Stomach smooth muscle (tissue), 2 donors: Measurements from ENCODE around the gene HS2ST1.
"Not testable (repeated sequence)": the region's sequence is repeated elsewhere in the genome, so short reads cannot be mapped to it uniquely, and the experiment has no call there.

Experiments
- H3K27ac ChIP-seq: one replicate; pipeline ENCODE4 v1.7.0; 2013; ENCODE audit warnings: mild to moderate bottlenecking, low read length, inconsistent platforms
- H3K27me3 ChIP-seq, 2 donors: one replicate each; pipeline ENCODE4 v1.7.0; 2013; ENCODE audit warnings: low read length in 2 of 2; ENCODE audit not compliant: insufficient read depth in 2 of 2, control insufficient read depth in 1 of 2
- H3K36me3 ChIP-seq, 2 donors: one replicate each; pipeline ENCODE4 v1.7.0; 2013; ENCODE audit warnings: low read length in 2 of 2; ENCODE audit not compliant: control insufficient read depth in 2 of 2, insufficient read depth in 2 of 2
- H3K4me1 ChIP-seq: one replicate; pipeline ENCODE4 v1.7.0; 2013; ENCODE audit warnings: low read length; ENCODE audit not compliant: control insufficient read depth, insufficient read depth
- H3K4me3 ChIP-seq, 2 donors: one replicate each; pipeline ENCODE4 v1.7.0; 2013; ENCODE audit warnings: low read length in 2 of 2
- H3K9ac ChIP-seq, 2 donors: one replicate each; pipeline ENCODE4 v1.7.0; 2013; ENCODE audit warnings: low read length in 2 of 2, mild to moderate bottlenecking in 1 of 2
- H3K9me3 ChIP-seq, 2 donors: one replicate each; pipeline ENCODE4 v1.7.0; 2013; ENCODE audit warnings: low read length in 2 of 2; ENCODE audit not compliant: control insufficient read depth in 2 of 2
- donor health status: healthy.
- donor health status: Pancreatic carcinoma.

Gene HS2ST1

DNA sequence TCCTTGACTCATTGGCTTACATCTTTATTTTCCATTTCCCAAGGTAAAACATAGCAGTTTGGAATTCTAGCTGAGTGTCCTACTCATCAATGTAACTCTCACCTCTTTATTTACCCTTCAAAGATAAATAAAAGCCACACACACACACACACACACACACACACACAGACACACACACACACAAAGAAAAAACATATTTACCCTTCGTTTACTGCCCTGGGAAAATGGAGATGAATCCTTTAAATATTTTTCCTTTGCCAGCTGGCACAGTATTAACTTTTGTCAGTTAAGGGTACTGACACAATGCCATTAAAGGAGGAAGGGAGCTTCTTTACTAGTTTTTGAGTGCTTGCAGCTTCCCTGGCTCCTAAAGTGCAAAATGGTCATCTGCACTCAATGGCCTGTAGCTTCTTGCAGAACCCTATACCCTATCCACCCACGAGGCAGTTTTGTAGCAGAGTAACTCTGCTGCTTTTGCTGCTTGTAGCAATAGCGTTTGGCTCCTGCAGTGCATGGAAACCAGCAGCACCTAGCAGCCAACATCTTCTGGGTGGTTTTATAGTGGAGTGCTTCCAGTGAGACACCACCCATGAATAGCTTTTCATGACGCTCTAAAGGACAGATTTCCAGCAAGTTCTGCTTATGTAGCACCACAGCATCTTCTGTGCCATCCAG, 103.7 kb downstream of the HS2ST1 start:
- Histone ChIP-seq H3K36me3 (no peaks in the 10 kb centered on the region), H3K4me3 (no peak overlapping the region), H3K27me3 (no peaks in the 10 kb centered on the region), H3K27ac (no peak overlapping the region), H3K4me1 (no peaks in the 10 kb centered on the region), H3K9me3 (no peaks in the 10 kb centered on the region), H3K9ac (no peak overlapping the region)

DNA sequence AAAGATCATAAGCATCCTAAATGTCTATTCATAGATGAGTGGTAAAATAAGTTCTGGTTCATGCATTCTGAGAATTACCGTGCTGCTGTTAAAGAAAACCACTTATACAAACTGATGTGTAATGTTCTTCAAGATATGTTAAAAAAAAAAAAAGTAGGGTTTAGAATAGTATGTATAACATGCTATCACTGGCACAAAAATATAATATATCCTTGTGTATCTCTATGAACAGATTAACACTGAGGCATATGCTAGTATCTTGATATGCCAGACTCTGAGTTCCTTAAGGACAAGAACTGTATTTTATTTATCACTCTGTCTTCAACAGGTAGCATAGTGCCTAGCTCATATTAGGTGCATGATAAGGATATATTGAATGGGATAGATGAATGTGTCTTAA, 108.9 kb downstream of the HS2ST1 start:
- no peaks in the 10 kb centered on the region for H3K9me3 ChIP-seq
- no peak overlapping the region for H3K9ac ChIP-seq

DNA sequence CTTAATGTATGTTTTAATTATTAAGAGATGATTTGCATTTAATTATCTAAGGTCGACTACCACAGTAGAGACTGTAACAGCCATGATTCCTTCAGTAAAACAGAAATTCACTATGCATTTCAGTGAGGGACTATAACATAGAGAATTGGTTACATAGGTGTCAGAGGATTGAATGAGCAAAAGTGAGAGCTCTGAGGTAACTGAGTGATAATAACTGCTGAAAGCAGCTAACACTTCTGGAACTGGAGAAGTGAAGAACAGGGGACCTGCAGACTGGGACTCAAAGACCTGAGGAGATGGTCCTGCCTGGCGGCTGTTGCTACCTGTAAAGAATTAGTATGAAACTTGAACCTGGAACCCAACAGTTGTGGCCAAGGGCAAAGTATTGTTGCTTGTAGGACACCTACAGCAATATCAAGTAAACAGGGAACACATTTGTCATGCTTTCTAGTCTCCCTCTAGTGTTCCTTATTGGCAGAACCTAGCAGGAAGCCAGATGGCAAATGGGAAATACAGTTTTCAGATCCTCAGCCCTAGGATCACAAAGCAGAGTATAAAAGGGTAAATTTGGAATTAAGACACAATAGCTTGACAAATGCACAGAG, 110.6 kb downstream of the HS2ST1 start:
- H3K4me1 ChIP-seq: no peaks in the 10 kb centered on the region
- no peak overlapping the region for H3K27ac ChIP-seq
- H3K9me3 ChIP-seq: no peaks in the 10 kb centered on the region
- no peaks in the 10 kb centered on the region for H3K27me3 ChIP-seq
- H3K36me3 ChIP-seq: no peaks in the 10 kb centered on the region
- H3K9ac ChIP-seq: no peak overlapping the region
- H3K4me3 ChIP-seq: no peak overlapping the region

More for the DNA sequence above, 108.9 kb downstream of the HS2ST1 start:
- Histone ChIP-seq H3K4me1 (no peaks in the 10 kb centered on the region), H3K27me3 (no peaks in the 10 kb centered on the region), H3K4me3 (no peak overlapping the region), H3K27ac (no peak overlapping the region), H3K36me3 (no peaks in the 10 kb centered on the region)

DNA sequence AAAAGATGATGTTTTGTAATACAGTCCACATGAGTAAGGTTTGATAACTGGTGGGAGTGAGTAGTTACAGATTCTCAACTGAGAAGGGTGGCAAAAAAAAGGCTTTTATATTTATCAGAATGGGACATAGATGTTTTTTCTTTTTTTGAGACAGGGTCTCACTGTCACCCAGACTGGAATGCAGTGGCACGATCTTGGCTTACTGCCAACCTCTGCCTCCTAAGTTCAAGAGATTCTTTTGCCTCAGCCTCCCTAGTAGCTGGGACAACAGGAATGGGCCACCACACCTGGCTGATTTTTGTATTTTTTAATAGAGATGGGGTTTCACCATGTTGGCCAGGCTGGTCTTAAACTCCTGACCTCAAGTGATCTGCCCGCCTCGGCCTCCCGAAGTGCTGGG, 113.1 kb downstream of the HS2ST1 start:
- H3K27me3 ChIP-seq, H3K9ac ChIP-seq, H3K4me1 ChIP-seq, H3K4me3 ChIP-seq, H3K27ac ChIP-seq, H3K36me3 ChIP-seq, H3K9me3 ChIP-seq: not testable (repeated sequence)

DNA sequence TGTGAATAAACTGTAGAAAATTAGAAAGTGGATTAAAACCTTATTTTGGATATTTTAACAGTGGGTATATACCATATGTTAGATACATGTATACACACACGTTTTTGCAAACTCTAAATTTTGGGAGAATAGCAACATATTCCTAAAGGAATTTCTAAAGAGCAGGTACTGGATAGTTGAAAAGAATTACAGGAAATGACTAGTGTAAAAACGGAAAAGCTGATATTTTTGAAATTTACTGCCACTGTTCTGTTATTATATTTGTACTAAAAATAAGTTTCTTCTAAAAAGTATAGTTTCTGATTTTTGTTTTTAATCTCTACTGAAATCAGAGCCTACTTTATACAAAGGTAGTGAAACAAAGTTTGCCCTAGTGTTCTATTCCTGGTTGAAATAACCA, 114.1 kb downstream of the HS2ST1 start:
- H3K9me3 ChIP-seq: no peaks in the 10 kb centered on the region
- H3K4me3 ChIP-seq: no peak overlapping the region
- H3K27me3 ChIP-seq: no peaks in the 10 kb centered on the region
- no peaks in the 10 kb centered on the region for H3K36me3 ChIP-seq
- H3K27ac ChIP-seq: no peak overlapping the region
- H3K9ac ChIP-seq: no peak overlapping the region
- H3K4me1 ChIP-seq: no peaks in the 10 kb centered on the region

DNA sequence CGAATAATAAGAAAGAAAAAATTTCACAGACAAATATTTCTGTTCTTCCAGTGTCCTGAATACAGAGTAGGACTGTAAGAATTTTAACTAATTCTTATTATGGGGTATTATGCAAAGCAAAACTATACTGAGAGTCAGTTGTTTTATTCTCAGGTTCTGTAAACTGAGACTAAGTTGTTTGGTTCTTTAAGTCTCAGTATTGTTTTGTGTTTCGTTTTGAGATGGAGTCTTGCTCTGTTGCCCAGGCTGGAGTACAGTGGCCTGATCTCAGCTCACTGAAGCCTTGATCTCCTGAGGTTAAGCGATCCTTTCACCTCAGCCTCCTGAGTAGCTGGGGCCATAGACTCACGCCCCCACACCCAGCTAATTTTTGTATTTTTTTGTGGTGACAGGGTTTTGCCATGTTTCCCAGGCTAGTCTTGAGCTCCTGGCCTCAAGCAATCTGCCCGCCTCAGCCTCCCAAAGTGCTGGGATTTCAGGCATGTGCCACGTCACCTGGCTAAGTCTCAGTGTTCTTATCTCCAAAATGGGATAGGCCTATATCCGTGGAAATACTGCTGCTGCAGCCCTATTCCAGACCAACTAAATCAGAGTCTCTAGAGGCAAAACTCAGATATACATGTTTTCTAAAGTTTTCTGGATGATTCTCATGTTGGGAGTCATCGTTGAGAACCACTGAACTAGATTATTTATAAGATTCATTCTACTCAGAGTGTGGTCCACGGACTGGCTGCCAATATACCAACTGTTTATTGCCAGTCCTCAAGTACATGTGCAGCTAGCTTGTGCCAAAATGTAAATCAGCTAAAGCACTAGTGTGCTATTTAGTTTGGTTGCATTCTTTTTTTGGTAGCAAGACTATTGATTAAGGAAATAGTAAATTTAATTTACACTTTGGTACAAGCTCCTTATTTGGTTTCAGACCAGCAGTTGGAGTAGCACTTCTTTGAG, 116.6 kb downstream of the HS2ST1 start:
- no peaks in the 10 kb centered on the region for H3K36me3 ChIP-seq
- H3K4me1 ChIP-seq: no peaks in the 10 kb centered on the region
- no peak overlapping the region for H3K9ac ChIP-seq
- no peaks in the 10 kb centered on the region for H3K9me3 ChIP-seq
- H3K27me3 ChIP-seq: no peaks in the 10 kb centered on the region
- no peak overlapping the region for H3K4me3 ChIP-seq
- no peak overlapping the region for H3K27ac ChIP-seq

DNA sequence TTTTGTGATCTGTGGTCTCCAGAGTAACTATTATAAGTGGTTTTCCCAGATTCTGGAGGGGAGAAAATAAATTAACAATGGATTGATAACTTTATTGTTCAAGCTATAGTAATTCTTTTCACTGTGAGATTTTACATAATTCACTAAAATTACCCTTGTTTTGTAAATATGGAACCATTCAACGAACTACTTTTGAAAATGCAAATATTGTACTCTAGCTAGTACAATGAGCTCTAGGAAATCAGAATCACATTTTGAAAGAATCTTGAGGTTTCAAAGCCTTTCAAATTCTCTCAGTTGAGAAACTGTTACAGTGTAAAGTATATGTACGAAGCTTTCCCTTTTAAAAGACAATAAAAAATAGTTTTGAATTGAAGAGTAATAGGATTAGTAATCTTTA, 119.9 kb downstream of the HS2ST1 start:
- Histone ChIP-seq H3K4me3 (no peak overlapping the region), H3K36me3 (no peaks in the 10 kb centered on the region)

DNA sequence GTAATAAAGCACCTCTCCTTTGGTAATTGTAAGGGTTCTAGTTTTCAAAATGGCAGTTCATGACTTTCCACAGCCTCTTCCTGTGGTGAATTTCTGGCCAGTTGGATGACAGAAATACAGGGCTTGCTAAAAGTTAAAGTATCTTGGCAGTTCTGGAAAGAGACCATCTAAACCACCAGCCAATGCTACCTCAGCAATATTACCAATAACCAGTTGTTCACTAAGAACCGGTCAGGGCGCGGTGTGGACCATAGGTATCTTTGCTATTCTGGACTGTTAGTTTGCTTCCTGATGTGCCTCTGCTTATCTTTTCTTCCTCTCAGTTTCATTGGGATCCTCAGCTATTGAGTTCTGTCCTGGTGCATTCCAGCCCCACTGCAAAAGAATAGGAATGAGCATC, 124.7 kb downstream of the HS2ST1 start:
- H3K36me3 ChIP-seq: no peaks in the 10 kb centered on the region
- no peak overlapping the region for H3K4me3 ChIP-seq
- H3K4me1 ChIP-seq: no peaks in the 10 kb centered on the region
- H3K27me3 ChIP-seq: no peaks in the 10 kb centered on the region
- H3K9ac ChIP-seq: no peak overlapping the region
- H3K27ac ChIP-seq: no peak overlapping the region
- no peaks in the 10 kb centered on the region for H3K9me3 ChIP-seq

More for the DNA sequence above, 119.9 kb downstream of the HS2ST1 start:
- H3K9ac ChIP-seq: no peak overlapping the region
- H3K9me3 ChIP-seq: no peaks in the 10 kb centered on the region
- H3K4me1 ChIP-seq: no peaks in the 10 kb centered on the region
- H3K27ac ChIP-seq: no peak overlapping the region
- H3K27me3 ChIP-seq: no peaks in the 10 kb centered on the region

DNA sequence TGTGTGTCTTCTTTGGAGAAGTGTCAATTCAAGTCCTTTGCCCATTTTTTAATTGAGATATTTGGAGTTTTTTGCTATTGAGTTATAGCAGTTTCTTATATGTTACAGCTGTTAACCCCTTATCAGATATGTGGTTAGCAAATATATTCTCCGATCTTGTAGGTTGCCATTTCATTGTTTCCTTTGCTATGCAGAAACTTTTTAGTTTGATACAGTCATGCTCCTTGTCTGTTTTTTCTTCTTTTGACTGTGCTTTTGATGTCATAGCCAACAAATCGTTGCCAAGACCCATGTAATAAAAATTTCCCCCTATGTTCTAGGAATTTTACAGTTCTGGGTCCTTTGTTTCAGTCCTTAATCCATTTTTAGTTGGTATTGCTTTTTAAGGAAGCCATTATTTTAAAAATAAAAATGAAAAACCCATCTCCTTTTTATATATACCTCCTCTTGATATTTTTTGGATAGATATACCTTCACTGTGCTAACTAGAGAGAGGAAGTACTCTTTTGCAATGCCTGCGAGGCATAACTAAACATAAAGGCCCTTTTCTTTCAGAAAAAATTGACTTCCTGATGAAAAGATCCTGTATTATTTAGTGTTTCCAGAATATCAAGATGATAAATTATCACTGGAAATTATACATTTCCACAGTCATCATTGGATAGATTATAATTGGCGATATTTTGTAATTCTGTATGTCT, 127.8 kb downstream of the HS2ST1 start:
- no peaks in the 10 kb centered on the region for H3K4me1 ChIP-seq
- H3K9me3 ChIP-seq: no peaks in the 10 kb centered on the region
- H3K4me3 ChIP-seq: no peak overlapping the region
- no peaks in the 10 kb centered on the region for H3K36me3 ChIP-seq
- H3K9ac ChIP-seq: no peak overlapping the region
- H3K27me3 ChIP-seq: no peaks in the 10 kb centered on the region
- no peak overlapping the region for H3K27ac ChIP-seq

DNA sequence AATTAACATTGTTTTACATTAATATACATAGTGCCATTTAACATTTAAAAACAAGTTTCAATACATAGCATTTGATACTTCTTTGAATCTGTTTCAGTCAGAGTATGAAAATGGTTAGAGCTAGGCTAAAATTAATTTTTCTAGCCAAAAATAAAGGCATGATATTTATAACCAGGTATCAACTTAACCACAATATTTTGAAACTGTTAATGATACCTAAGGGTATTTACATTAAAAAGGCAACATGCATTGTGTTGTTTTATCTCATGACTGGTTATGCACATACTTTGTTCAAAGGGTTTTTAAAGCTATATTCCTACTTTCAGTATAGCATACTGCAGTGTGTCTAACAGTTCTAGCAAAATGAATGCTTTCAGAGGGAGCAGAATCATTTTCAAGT, 130.0 kb downstream of the HS2ST1 start:
- Histone ChIP-seq H3K27ac (no peak overlapping the region), H3K9me3 (no peaks in the 10 kb centered on the region), H3K4me3 (no peak overlapping the region), H3K9ac (no peak overlapping the region), H3K36me3 (no peaks in the 10 kb centered on the region), H3K4me1 (no peaks in the 10 kb centered on the region), H3K27me3 (no peaks in the 10 kb centered on the region)
